ENCODE measurements around the gene FAM229B. TPM values are rescaled to one million over a fixed set of nuclear protein-coding genes. Genes with fewer than 3 reads are reported as not detected.

FAM229B gene
- total and polyA plus RNA-seq, 9 of the 15 experiments (the other 6 are each of a cell fraction or from before 2014, with no cell fraction given), result 3.3 to 17.4 (median 5.8) TPM

GRCh38 chr6:112117554-112117953 is 30.2 kb downstream of the FAM229B start (continued):
- TF ChIP-seq ZNF449 (CRISPR knock-in tag; IDR thresholded peaks at IDR 0.05) (no peak), CTBP1 (IDR thresholded peaks at IDR 0.05; ENCODE audit: borderline replicate concordance) (peak; percentile 47; the same call in 1 of the 2 replicates), POLR2B (IDR thresholded peaks at IDR 0.05; ENCODE audit: low read depth, partially characterized antibody) (no peak), CCNT2 (IDR thresholded peaks at IDR 0.05; ENCODE audit: borderline replicate concordance, extremely low read depth, insufficient read length, low read depth, low read length) (no peak), ZC3H4 (CRISPR knock-in tag; IDR thresholded peaks at IDR 0.05; ENCODE audit: borderline replicate concordance) (no peak), FOXJ2 (tag; IDR thresholded peaks at IDR 0.05) (no peak), ZFX (CRISPR knock-in tag; IDR thresholded peaks at IDR 0.05) (peak; percentile 22; the same call in 1 of the 2 replicates), CREM (IDR thresholded peaks at IDR 0.05; ENCODE audit: low read depth) (no peak), ZEB2 (IDR thresholded peaks at IDR 0.05) (peak; percentile 34; the same call in 1 of the 2 replicates), RCOR1 (IDR thresholded peaks at IDR 0.05; ENCODE audit: borderline replicate concordance in 1 of 2, low read depth in 2 of 2, low read length in 2 of 2) (no peak), ZNF282 (CRISPR knock-in tag; IDR thresholded peaks at IDR 0.05) (no peak), CBFB (CRISPR knock-in tag; IDR thresholded peaks at IDR 0.05) (no peak), BRF1 (IDR thresholded peaks at IDR 0.05; ENCODE audit: borderline replicate concordance, extremely low read depth, insufficient read length) (no peak), CEBPG (CRISPR knock-in tag; IDR thresholded peaks at IDR 0.05) (no peak), CEBPG (tag; conservative IDR thresholded peaks at IDR 0.05 in 1 of 2, IDR thresholded peaks at IDR 0.05 in 1 of 2) (no peak), PHB (CRISPR knock-in tag; IDR thresholded peaks at IDR 0.05) (no peak), MCM7 (IDR thresholded peaks at IDR 0.05) (no peak), CTCFL (IDR thresholded peaks at IDR 0.05; ENCODE audit: borderline replicate concordance, insufficient read depth, low read depth, low read length, poor library complexity, severe bottlenecking) (no peak), FOSL1 (tag; conservative IDR thresholded peaks at IDR 0.05) (peak; percentile 93), JUND (IDR thresholded peaks at IDR 0.05; ENCODE audit: borderline replicate concordance, low read depth, low read length) (peak; percentile 64), JUND (tag; IDR thresholded peaks at IDR 0.05; ENCODE audit: borderline replicate concordance, low read depth, low read length) (peak; percentile 82; the same call in 2 of the 3 replicates), TRIM28 (IDR thresholded peaks at IDR 0.05) (no peak), FOXM1 (IDR thresholded peaks at IDR 0.05; ENCODE audit: low read depth) (no peak), FOXM1 (CRISPR knock-in tag; IDR thresholded peaks at IDR 0.05; ENCODE audit: low read depth) (no peak), ARID1B (IDR thresholded peaks at IDR 0.05) (peak; percentile 31; the same call in 1 of the 2 replicates), SUPT5H (IDR thresholded peaks at IDR 0.05) (no peak), RFX1 (IDR thresholded peaks at IDR 0.05) (peak; percentile 22; the same call in 1 of the 2 replicates), SAFB (IDR thresholded peaks at IDR 0.05; ENCODE audit: borderline replicate concordance, low read depth, low read length) (no peak)
